Liver (tissue), 9 donors: ENCODE results near the gene OR11G2. TPM values are rescaled to one million over a fixed set of nuclear protein-coding genes. Genes with fewer than 3 reads are reported as not detected.
"Not testable (repeated sequence)": the region's sequence is repeated elsewhere in the genome, so short reads cannot be mapped to it uniquely, and the experiment has no call there.

Source experiments
- DNase-seq: peaks from one replicate; pipeline ENCODE4 v3.0.0-alpha.2; 2017; ENCODE audit warnings: low spot score
- H3K27ac ChIP-seq, 2 donors: one replicate each; pipeline ENCODE4 v1.7.0; 2013; ENCODE audit warnings: inconsistent platforms in 2 of 2, low read length in 2 of 2, control low read depth in 1 of 2, low read depth in 1 of 2, mild to moderate bottlenecking in 1 of 2
- H3K27me3 ChIP-seq, 4 donors: one replicate each; pipeline versions ENCODE4 v1.6.1 to v1.7.0; 2013; ENCODE audit warnings: low read length in 3 of 4, inconsistent platforms in 1 of 4, mild to moderate bottlenecking in 1 of 4, moderate library complexity in 1 of 4; ENCODE audit not compliant: control insufficient read depth in 4 of 4, insufficient read depth in 4 of 4
- H3K36me3 ChIP-seq, 4 donors: one replicate each; pipeline versions ENCODE4 v1.6.1 to v1.7.0; 2013; ENCODE audit warnings: low read length in 3 of 4, mild to moderate bottlenecking in 3 of 4, low read depth in 1 of 4, moderate library complexity in 1 of 4; ENCODE audit not compliant: control insufficient read depth in 4 of 4, insufficient read depth in 3 of 4
- H3K4me1 ChIP-seq, 4 donors: one replicate each; pipeline versions ENCODE4 v1.6.1 to v1.7.0; 2013; ENCODE audit warnings: low read length in 3 of 4, mild to moderate bottlenecking in 3 of 4, moderate library complexity in 1 of 4; ENCODE audit not compliant: control insufficient read depth in 4 of 4, insufficient read depth in 4 of 4
- H3K4me3 ChIP-seq, 3 donors: one replicate each; pipeline versions ENCODE4 v1.6.1 to v1.7.0; 2013; ENCODE audit warnings: low read length in 3 of 3, control low read depth in 1 of 3, low read depth in 1 of 3, mild to moderate bottlenecking in 1 of 3
- H3K9ac ChIP-seq, 2 donors: one replicate each; pipeline ENCODE4 v1.7.0; 2013; ENCODE audit warnings: low read length in 2 of 2, mild to moderate bottlenecking in 2 of 2, moderate library complexity in 2 of 2, control low read depth in 1 of 2, low read depth in 1 of 2
- H3K9me3 ChIP-seq, 4 donors: one replicate each; pipeline versions ENCODE4 v1.6.1 to v1.7.0; 2013; ENCODE audit warnings: low read length in 3 of 4; ENCODE audit not compliant: control insufficient read depth in 4 of 4
- ATF3 ChIP-seq: IDR thresholded peaks from 2 replicates; pipeline ENCODE4 v1.6.1; 2016; ENCODE audit warnings: antibody characterized with exemption
- CTCF ChIP-seq: fragments of 150-350 bp; IDR thresholded peaks from 2 replicates; pipeline ENCODE4 v1.5.1; 2017; ENCODE audit warnings: improper control_type of control experiment, low read depth, low read length; ENCODE audit not compliant: missing input control
- EGR1 ChIP-seq, 2 donors: IDR thresholded peaks; 2 replicates each; pipeline ENCODE4 v1.6.1; 2016 to 2018; ENCODE audit warnings: antibody characterized with exemption in 2 of 2, low read depth in 2 of 2
- FOXA1 ChIP-seq: IDR thresholded peaks from 2 replicates; pipeline ENCODE4 v1.6.1; 2016; ENCODE audit warnings: antibody characterized with exemption
- FOXA2 ChIP-seq: IDR thresholded peaks from 2 replicates; pipeline ENCODE4 v1.6.1; 2016; ENCODE audit warnings: antibody characterized with exemption
- GABPA ChIP-seq, 2 donors: IDR thresholded peaks in 1 of 2; conservative IDR thresholded peaks in 1 of 2; 2 replicates each; pipeline ENCODE4 v1.6.1; 2016; ENCODE audit warnings: antibody characterized with exemption in 2 of 2, mild to moderate bottlenecking in 1 of 2, moderate library complexity in 1 of 2
- HNF4A ChIP-seq, 2 donors: conservative IDR thresholded peaks; 2 replicates each; pipeline ENCODE4 v1.6.1; 2016; ENCODE audit warnings: antibody characterized with exemption in 2 of 2, mild to moderate bottlenecking in 2 of 2
- HNF4G ChIP-seq: IDR thresholded peaks from 2 replicates; pipeline ENCODE4 v1.6.1; 2016; ENCODE audit warnings: antibody characterized with exemption
- JUND ChIP-seq, 2 donors: IDR thresholded peaks; 2 replicates each; pipeline ENCODE4 v1.6.1; 2016; ENCODE audit warnings: antibody characterized with exemption in 2 of 2
- MAX ChIP-seq: IDR thresholded peaks from 2 replicates; pipeline ENCODE4 v1.6.1; 2016; ENCODE audit warnings: antibody characterized with exemption
- NR2F2 ChIP-seq: IDR thresholded peaks from 2 replicates; pipeline ENCODE4 v1.6.1; 2016; ENCODE audit warnings: antibody characterized with exemption
- RAD21 ChIP-seq, 2 donors: IDR thresholded peaks; 2 replicates each; pipeline ENCODE4 v1.6.1; 2016; ENCODE audit warnings: antibody characterized with exemption in 2 of 2, mild to moderate bottlenecking in 2 of 2
- REST ChIP-seq: IDR thresholded peaks from 2 replicates; pipeline ENCODE4 v1.6.1; 2016; ENCODE audit warnings: antibody characterized with exemption, mild to moderate bottlenecking
- RXRA ChIP-seq, 2 donors: IDR thresholded peaks; 2 replicates each; pipeline ENCODE4 v1.6.1; 2017 to 2018; ENCODE audit warnings: antibody characterized with exemption in 2 of 2, mild to moderate bottlenecking in 1 of 2
- SP1 ChIP-seq: IDR thresholded peaks from 2 replicates; pipeline ENCODE4 v1.6.1; 2018; ENCODE audit warnings: antibody characterized with exemption, mild to moderate bottlenecking
- YY1 ChIP-seq: IDR thresholded peaks from 2 replicates; pipeline ENCODE4 v1.6.1; 2016; ENCODE audit warnings: antibody characterized with exemption, mild to moderate bottlenecking
- ZBTB33 ChIP-seq: IDR thresholded peaks from 2 replicates; pipeline ENCODE4 v1.6.1; 2016; ENCODE audit warnings: antibody characterized with exemption
- polyA plus RNA-seq, 2 donors: library from polyadenylated mRNA; stranded (reverse) in 1 of 2; unstranded in 1 of 2; fragments of 200-250 nt in 1 of 2; fragments of >200 nt in 1 of 2; fragmentation: Nextera tagmentation in 1 of 2; extraction: Ambion mirVana in 1 of 2; gene quantifications; one replicate each; pipeline versions ENCODE4 v1.2.1 to v1.2.3, GENCODE V29; 2013 to 2015
- total RNA-seq, 2 donors: library from RNA; depleted of rRNA; stranded (reverse); fragments of >200 nt; gene quantifications; one replicate each; pipeline ENCODE4 v1.2.3, GENCODE V29; 2014
- donor health status: healthy.
- donor health status: healthy.
- donor health status: healthy.
- donor health status: healthy.
- donor health status: healthy.

OR11G2 gene
- total and polyA plus RNA-seq, 4 donors, result not detected

- no peak for TF ChIP-seq GABPA (IDR thresholded peaks at IDR 0.05 in 1 of 2, conservative IDR thresholded peaks at IDR 0.05 in 1 of 2)
- Histone ChIP-seq H3K4me3 (no peak overlapping the region), H3K4me1 (no peaks in the 10 kb centered on the region), H3K27ac (no peak overlapping the region), H3K9me3 (peaks cover 0 to 8% (median 4%) of the 10 kb centered on the region in 4 donors), H3K36me3 (no peaks in the 10 kb centered on the region), H3K9ac (no peak overlapping the region), H3K27me3 (no peaks in the 10 kb centered on the region)
- no peak for DNase-seq
These were observed 26.2 kb upstream of the OR11G2 start for GRCh38 chr14:20164462-20164861.

GRCh38 chr14:20167091-20167490 lies 23.6 kb upstream of the OR11G2 start:
- TF ChIP-seq NR2F2 (no peak), RXRA (IDR thresholded peaks at IDR 0.05) (no peak), JUND (IDR thresholded peaks at IDR 0.05) (no peak), FOXA2 (no peak), YY1 (no peak), FOXA1 (no peak), HNF4A (conservative IDR thresholded peaks at IDR 0.05) (no peak), RAD21 (IDR thresholded peaks at IDR 0.05) (no peak), SP1 (no peak), ATF3 (no peak), GABPA (IDR thresholded peaks at IDR 0.05 in 1 of 2, conservative IDR thresholded peaks at IDR 0.05 in 1 of 2) (no peak), HNF4G (no peak), CTCF (no peak), EGR1 (IDR thresholded peaks at IDR 0.05; ENCODE audit: low read depth in 2 of 2) (no peak), ZBTB33 (no peak), MAX (no peak), REST (no peak)
- Histone ChIP-seq H3K27ac (no peak overlapping the region), H3K9ac (no peak overlapping the region), H3K9me3 (peaks cover 0 to 8% (median 4%) of the 10 kb centered on the region in 4 donors), H3K27me3 (no peaks in the 10 kb centered on the region), H3K36me3 (no peaks in the 10 kb centered on the region), H3K4me3 (no peak overlapping the region), H3K4me1 (no peaks in the 10 kb centered on the region)
- no peak for DNase-seq

- not testable (repeated sequence) for DNase-seq, H3K27ac ChIP-seq, H3K4me3 ChIP-seq, H3K4me1 ChIP-seq, H3K9me3 ChIP-seq, H3K27me3 ChIP-seq, H3K9ac ChIP-seq, H3K36me3 ChIP-seq
These were observed 20.8 kb upstream of the OR11G2 start for GRCh38 chr14:20169852-20170251.

- not testable (repeated sequence) for H3K4me3 ChIP-seq, H3K4me1 ChIP-seq, H3K9me3 ChIP-seq, H3K9ac ChIP-seq, H3K36me3 ChIP-seq, H3K27me3 ChIP-seq, H3K27ac ChIP-seq, DNase-seq
These were observed 16.5 kb upstream of the OR11G2 start for GRCh38 chr14:20174205-20174604.
